ENCODE measurements around the gene CYB5R4.

CYB5R4 gene

GRCh38 chr6:83824388-83824801 is 35.1 kb upstream of the CYB5R4 start:
- H3K27me3 ChIP-seq (ENCODE audit: control insufficient read depth, insufficient read depth, low read length): no peaks in the 10 kb centered on the region
- no peaks in the 10 kb centered on the region for H3K4me1 ChIP-seq
- no peak overlapping the region for H3K9ac ChIP-seq
- no peaks in the 10 kb centered on the region for H3K9me3 ChIP-seq (ENCODE audit: control insufficient read depth, low read length)
- H3K79me2 ChIP-seq: no peaks in the 10 kb centered on the region
- H3K4me3 ChIP-seq (ENCODE audit: low read depth, low read length): no peak overlapping the region
- H3K27ac ChIP-seq: no peak overlapping the region
- H3K4me2 ChIP-seq (ENCODE audit: low read length): no peak overlapping the region
- no peak overlapping the region for H2AFZ ChIP-seq
- TF ChIP-seq CTCF (IDR thresholded peaks at IDR 0.05): no peak
- H3K36me3 ChIP-seq (ENCODE audit: control insufficient read depth, insufficient read depth, low read length): no peaks in the 10 kb centered on the region

DNA sequence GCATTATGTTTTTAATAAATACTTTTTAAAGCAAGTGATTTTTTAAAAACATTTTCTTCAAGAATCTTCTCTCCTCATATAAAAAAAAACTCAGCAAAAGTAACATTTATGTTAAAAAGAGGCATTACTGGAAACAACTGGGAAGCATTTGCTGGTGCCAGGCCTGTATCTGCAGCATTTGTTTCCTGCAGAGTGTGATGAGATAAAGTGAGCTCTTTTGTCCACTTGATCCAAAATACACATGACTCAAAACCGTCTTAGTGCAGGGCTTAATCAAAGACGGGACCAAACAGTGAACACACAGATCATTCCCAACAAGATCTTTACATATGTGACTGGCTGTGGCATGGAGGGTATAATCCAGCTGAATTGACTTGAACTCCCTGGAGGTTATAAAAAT is 34.7 kb upstream of the CYB5R4 start:
- no peaks in the 10 kb centered on the region for H3K36me3 ChIP-seq (ENCODE audit: control insufficient read depth, insufficient read depth, low read length)
- no peak overlapping the region for H3K4me3 ChIP-seq (ENCODE audit: low read depth, low read length)
- H2AFZ ChIP-seq: no peak overlapping the region
- H3K9me3 ChIP-seq (ENCODE audit: control insufficient read depth, low read length): no peaks in the 10 kb centered on the region
- TF ChIP-seq CTCF (IDR thresholded peaks at IDR 0.05): no peak
- no peak overlapping the region for H3K4me2 ChIP-seq (ENCODE audit: low read length)
- no peak overlapping the region for H3K27ac ChIP-seq
- H3K9ac ChIP-seq: no peak overlapping the region
- H3K4me1 ChIP-seq: no peaks in the 10 kb centered on the region
- H3K79me2 ChIP-seq: no peaks in the 10 kb centered on the region
- H3K27me3 ChIP-seq (ENCODE audit: control insufficient read depth, insufficient read depth, low read length): no peaks in the 10 kb centered on the region

- Histone ChIP-seq H3K4me3 (ENCODE audit: low read depth, low read length) (no peak overlapping the region), H3K9ac (no peak overlapping the region), H3K27me3 (ENCODE audit: control insufficient read depth, insufficient read depth, low read length) (no peaks in the 10 kb centered on the region), H2AFZ (no peak overlapping the region), H3K4me2 (ENCODE audit: low read length) (no peak overlapping the region), H3K9me3 (ENCODE audit: control insufficient read depth, low read length) (no peaks in the 10 kb centered on the region), H3K4me1 (no peaks in the 10 kb centered on the region), H3K36me3 (ENCODE audit: control insufficient read depth, insufficient read depth, low read length) (no peaks in the 10 kb centered on the region), H3K27ac (no peak overlapping the region), H3K79me2 (no peaks in the 10 kb centered on the region)
- TF ChIP-seq CTCF (IDR thresholded peaks at IDR 0.05): no peak
Measured at GRCh38 chr6:83827050-83827449, 32.4 kb upstream of the CYB5R4 start.

- H3K4me3 ChIP-seq (ENCODE audit: low read depth, low read length): no peak overlapping the region
- no peak overlapping the region for H2AFZ ChIP-seq
- no peak overlapping the region for H3K27ac ChIP-seq
- H3K36me3 ChIP-seq (ENCODE audit: control insufficient read depth, insufficient read depth, low read length): no peaks in the 10 kb centered on the region
- no peaks in the 10 kb centered on the region for H3K4me1 ChIP-seq
- no peaks in the 10 kb centered on the region for H3K27me3 ChIP-seq (ENCODE audit: control insufficient read depth, insufficient read depth, low read length)
- no peak overlapping the region for H3K4me2 ChIP-seq (ENCODE audit: low read length)
- no peaks in the 10 kb centered on the region for H3K79me2 ChIP-seq
- H3K9me3 ChIP-seq (ENCODE audit: control insufficient read depth, low read length): no peaks in the 10 kb centered on the region
- H3K9ac ChIP-seq: no peak overlapping the region
- TF ChIP-seq CTCF (IDR thresholded peaks at IDR 0.05): no peak
Measured at GRCh38 chr6:83838727-83839126, 20.8 kb upstream of the CYB5R4 start.

DNA sequence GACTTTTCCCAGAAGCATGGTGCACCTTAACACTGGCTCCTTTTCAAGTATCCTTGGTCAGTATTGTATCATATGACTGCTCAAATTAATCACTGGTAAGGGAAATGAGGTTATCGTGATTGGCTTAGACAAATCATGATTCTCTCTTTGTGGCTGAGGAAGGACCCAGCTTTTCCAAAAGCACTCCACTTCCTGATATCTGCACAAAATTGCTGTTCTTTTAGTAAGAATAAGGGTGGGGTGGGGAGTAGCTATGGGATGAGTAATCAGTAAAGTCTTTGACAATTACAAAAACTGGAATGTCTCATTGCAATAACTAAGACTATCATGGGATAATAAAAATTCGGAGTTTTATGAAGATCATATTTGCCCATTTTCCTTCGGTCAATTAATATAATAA is 15.3 kb upstream of the CYB5R4 start:
- Histone ChIP-seq H3K79me2 (no peaks in the 10 kb centered on the region), H3K4me3 (ENCODE audit: low read depth, low read length) (no peak overlapping the region), H3K36me3 (ENCODE audit: control insufficient read depth, insufficient read depth, low read length) (no peaks in the 10 kb centered on the region), H3K27ac (no peak overlapping the region), H3K27me3 (ENCODE audit: control insufficient read depth, insufficient read depth, low read length) (no peaks in the 10 kb centered on the region), H3K4me1 (no peaks in the 10 kb centered on the region), H3K9me3 (ENCODE audit: control insufficient read depth, low read length) (no peaks in the 10 kb centered on the region), H3K9ac (no peak overlapping the region), H2AFZ (no peak overlapping the region), H3K4me2 (ENCODE audit: low read length) (no peak overlapping the region)
- no peak for TF ChIP-seq CTCF (IDR thresholded peaks at IDR 0.05)
